IgD-negative memory B cell (primary cell): ENCODE measurements around the gene PXK. TPM values are rescaled to one million over a fixed set of nuclear protein-coding genes. Genes with fewer than 3 reads are reported as not detected.

Source experiments
- H3K27ac Mint-ChIP-seq, 3 donors: one replicate each; pipeline ENCODE4 v1.8.0; 2020 to 2022; ENCODE audit warnings: mild to moderate bottlenecking in 3 of 3, mixed read lengths in 3 of 3, moderate library complexity in 1 of 3
- H3K27me3 Mint-ChIP-seq: one replicate; pipeline ENCODE4 v1.8.0; 2021; ENCODE audit warnings: mixed read lengths
- H3K36me3 Mint-ChIP-seq: one replicate; pipeline ENCODE4 v1.8.0; 2020; ENCODE audit warnings: mild to moderate bottlenecking, mixed read lengths
- H3K4me1 Mint-ChIP-seq, 3 donors: one replicate each; pipeline ENCODE4 v1.8.0; 2020 to 2022; ENCODE audit warnings: mixed read lengths in 3 of 3, mild to moderate bottlenecking in 1 of 3
- H3K4me3 Mint-ChIP-seq, 4 donors: one replicate each; pipeline ENCODE4 v1.8.0; 2020 to 2022; ENCODE audit warnings: mild to moderate bottlenecking in 4 of 4, mixed read lengths in 4 of 4, moderate library complexity in 3 of 4
- H3K9me3 Mint-ChIP-seq, 3 donors: one replicate each; pipeline ENCODE4 v1.8.0; 2020 to 2021; ENCODE audit warnings: mixed read lengths in 3 of 3, mild to moderate bottlenecking in 1 of 3
- polyA plus RNA-seq: library from polyadenylated mRNA; unstranded; fragments of 300-500 nt; fragmentation: Illumina TruSeq; gene quantifications from one replicate; pipeline ENCODE4 v1.2.3, GENCODE V29; 2021

Gene PXK
- polyA plus RNA-seq, 1 donor from 2014 or later = 92.3 TPM

GRCh38 chr3:58305882-58306711 lies 26.6 kb upstream of the PXK start, which contains the start of the genes HTD2 and RPP14:
Gene HTD2 (plus strand): TSS chr3:58306520. CDS start chr3:58317614, 11,094 bp downstream.
Gene RPP14 (plus strand): TSS chr3:58306245. CDS start chr3:58310330, 4,085 bp downstream.
- Mint-ChIP-seq H3K4me1 (peaks cover 12 to 31% (median 25%) of the 10 kb centered on the region in 3 donors), H3K36me3 (peaks cover 3% of the 10 kb centered on the region)

GRCh38 chr3:58307639-58308215 lies 25.0 kb upstream of the PXK start:
- Mint-ChIP-seq H3K9me3 (no peaks in the 10 kb centered on the region), H3K4me1 (peaks cover 12 to 31% (median 25%) of the 10 kb centered on the region in 3 donors), H3K27ac (peak overlapping the region; percentile 95 to 100 (median 99)), H3K36me3 (peaks cover 3% of the 10 kb centered on the region), H3K4me3 (peak overlapping the region; percentile 94 to 100 (median 98)), H3K27me3 (no peaks in the 10 kb centered on the region)

More at GRCh38 chr3:58305882-58306711, 26.6 kb upstream of the PXK start, which contains the start of the genes HTD2 and RPP14:
- Mint-ChIP-seq H3K27ac (peak within 1 kb of the TSS; percentile 95 to 100 (median 99)), H3K27me3 (peaks cover 2% of the 10 kb centered on the region), H3K9me3 (peaks cover 0 to 4% (median 0%) of the 10 kb centered on the region in 3 donors), H3K4me3 (peak within 1 kb of the TSS; percentile 94 to 100 (median 98))

GRCh38 chr3:58308728-58309127 lies 24.0 kb upstream of the PXK start:
- H3K4me3 Mint-ChIP-seq = peak overlapping the region in 2 of 4 donors; percentile 37 to 94
- H3K27ac Mint-ChIP-seq = no peak overlapping the region
- no peaks in the 10 kb centered on the region for H3K27me3 Mint-ChIP-seq
- H3K9me3 Mint-ChIP-seq = no peaks in the 10 kb centered on the region
- peaks cover 3% of the 10 kb centered on the region for H3K36me3 Mint-ChIP-seq
- peaks cover 12 to 31% (median 25%) of the 10 kb centered on the region in 3 donors for H3K4me1 Mint-ChIP-seq

- H3K9me3 Mint-ChIP-seq = no peaks in the 10 kb centered on the region
- H3K4me3 Mint-ChIP-seq = no peak overlapping the region
- H3K27me3 Mint-ChIP-seq = no peaks in the 10 kb centered on the region
- H3K36me3 Mint-ChIP-seq = peaks cover 5% of the 10 kb centered on the region
- H3K4me1 Mint-ChIP-seq = peaks cover 5 to 9% (median 8%) of the 10 kb centered on the region in 3 donors
- H3K27ac Mint-ChIP-seq = no peak overlapping the region
Measured at GRCh38 chr3:58317811-58318210, 14.9 kb upstream of the PXK start.

- Mint-ChIP-seq H3K36me3 (peaks cover 1% of the 10 kb centered on the region), H3K4me1 (peaks cover 19 to 30% (median 24%) of the 10 kb centered on the region in 3 donors), H3K9me3 (no peaks in the 10 kb centered on the region), H3K27ac (no peak overlapping the region), H3K4me3 (no peak overlapping the region), H3K27me3 (no peaks in the 10 kb centered on the region)
Measured at GRCh38 chr3:58321791-58322190, 10.9 kb upstream of the PXK start.

- no peak overlapping the region for H3K4me3 Mint-ChIP-seq
- H3K27ac Mint-ChIP-seq = peak overlapping the region in 2 of 3 donors; percentile 21 to 31
- peaks cover 19 to 28% (median 24%) of the 10 kb centered on the region in 3 donors for H3K4me1 Mint-ChIP-seq
- H3K36me3 Mint-ChIP-seq = no peaks in the 10 kb centered on the region
- H3K27me3 Mint-ChIP-seq = no peaks in the 10 kb centered on the region
- H3K9me3 Mint-ChIP-seq = no peaks in the 10 kb centered on the region
Measured at GRCh38 chr3:58322793-58323192, 9.9 kb upstream of the PXK start.

- Mint-ChIP-seq H3K4me1 (peaks cover 19 to 28% (median 24%) of the 10 kb centered on the region in 3 donors), H3K9me3 (no peaks in the 10 kb centered on the region), H3K4me3 (peak overlapping the region in 2 of 4 donors; percentile 57 to 65), H3K36me3 (no peaks in the 10 kb centered on the region), H3K27ac (peak overlapping the region; percentile 31 to 69 (median 46)), H3K27me3 (no peaks in the 10 kb centered on the region)
Measured at GRCh38 chr3:58323529-58324390, 8.9 kb upstream of the PXK start.

- H3K36me3 Mint-ChIP-seq = no peaks in the 10 kb centered on the region
- H3K27me3 Mint-ChIP-seq = no peaks in the 10 kb centered on the region
- peak overlapping the region in 2 of 4 donors; percentile 57 to 65 for H3K4me3 Mint-ChIP-seq
- peak overlapping the region; percentile 12 to 69 (median 46) for H3K27ac Mint-ChIP-seq
- H3K4me1 Mint-ChIP-seq = peaks cover 19 to 28% (median 24%) of the 10 kb centered on the region in 3 donors
- H3K9me3 Mint-ChIP-seq = no peaks in the 10 kb centered on the region
Measured at GRCh38 chr3:58324391-58325390, 8.0 kb upstream of the PXK start.

- H3K9me3 Mint-ChIP-seq = no peaks in the 10 kb centered on the region
- no peaks in the 10 kb centered on the region for H3K27me3 Mint-ChIP-seq
- H3K4me1 Mint-ChIP-seq = peaks cover 19 to 31% (median 24%) of the 10 kb centered on the region in 3 donors
- H3K36me3 Mint-ChIP-seq = peaks cover 2% of the 10 kb centered on the region
- peak overlapping the region in 1 of 3 donors; percentile 64 for H3K27ac Mint-ChIP-seq
- H3K4me3 Mint-ChIP-seq = peak overlapping the region in 1 of 4 donors; percentile 34
Measured at GRCh38 chr3:58325525-58325992, 7.1 kb upstream of the PXK start.

- no peaks in the 10 kb centered on the region for H3K27me3 Mint-ChIP-seq
- peak overlapping the region in 1 of 3 donors; percentile 53 for H3K27ac Mint-ChIP-seq
- peaks cover 2% of the 10 kb centered on the region for H3K36me3 Mint-ChIP-seq
- no peaks in the 10 kb centered on the region for H3K9me3 Mint-ChIP-seq
- peaks cover 20 to 30% (median 24%) of the 10 kb centered on the region in 3 donors for H3K4me1 Mint-ChIP-seq
- H3K4me3 Mint-ChIP-seq = no peak overlapping the region
Measured at GRCh38 chr3:58326267-58326900, 6.3 kb upstream of the PXK start.

GRCh38 chr3:58329150-58329921 lies 3.4 kb upstream of the PXK start:
- Mint-ChIP-seq H3K9me3 (no peaks in the 10 kb centered on the region), H3K36me3 (peaks cover 2% of the 10 kb centered on the region), H3K4me3 (peak overlapping the region in 1 of 4 donors; percentile 48), H3K4me1 (peaks cover 16 to 32% (median 21%) of the 10 kb centered on the region in 3 donors), H3K27me3 (no peaks in the 10 kb centered on the region), H3K27ac (no peak overlapping the region)

GRCh38 chr3:58329922-58330413 lies 2.7 kb upstream of the PXK start:
- H3K27me3 Mint-ChIP-seq = no peaks in the 10 kb centered on the region
- H3K4me3 Mint-ChIP-seq = peak overlapping the region in 1 of 4 donors; percentile 86
- no peaks in the 10 kb centered on the region for H3K9me3 Mint-ChIP-seq
- peaks cover 13 to 30% (median 19%) of the 10 kb centered on the region in 3 donors for H3K4me1 Mint-ChIP-seq
- peaks cover 2% of the 10 kb centered on the region for H3K36me3 Mint-ChIP-seq
- peak overlapping the region in 1 of 3 donors; percentile 69 for H3K27ac Mint-ChIP-seq
